Right forelimb (tissue), 1 donor: Measurements from ENCODE around the gene SCAMP4.
A peak's percentile ranks its signal among the peaks of the same experiment; 100 is the strongest.
"Not testable (repeated sequence)": the region's sequence is repeated elsewhere in the genome, so short reads cannot be mapped to it uniquely, and the experiment has no call there.

Experiments used
- DNase-seq: peaks from one replicate; pipeline ENCODE4 v3.0.0-alpha.2; 2018

Gene SCAMP4

GRCh38 chr19:1884291-1884718 lies 20.9 kb upstream of the SCAMP4 start:
- DNase-seq: no peak

GRCh38 chr19:1884719-1885334 lies 20.4 kb upstream of the SCAMP4 start:
- DNase-seq: no peak

- peak; percentile 97 for DNase-seq
Measured at GRCh38 chr19:1885398-1886119, 19.6 kb upstream of the SCAMP4 start, which contains the start of gene ABHD17A. Gene ABHD17A, minus strand, starts transcription at chr19:1885496. Its CDS starts 3,930 bp downstream, at chr19:1881566.

GRCh38 chr19:1886360-1886759 lies 18.8 kb upstream of the SCAMP4 start:
- not testable (repeated sequence) for DNase-seq

GRCh38 chr19:1888385-1888784 lies 16.8 kb upstream of the SCAMP4 start:
- DNase-seq: no peak

- DNase-seq: no peak
Measured at GRCh38 chr19:1889907-1890306, 15.3 kb upstream of the SCAMP4 start.

GRCh38 chr19:1893791-1894190 lies 11.4 kb upstream of the SCAMP4 start:
- DNase-seq: no peak

GRCh38 chr19:1896508-1896907 lies 8.7 kb upstream of the SCAMP4 start:
- no peak for DNase-seq

GRCh38 chr19:1901940-1902404 lies 3.2 kb upstream of the SCAMP4 start:
- no peak for DNase-seq

GRCh38 chr19:1902923-1903322 lies 2.3 kb upstream of the SCAMP4 start:
- DNase-seq: no peak

- DNase-seq: no peak
Measured at GRCh38 chr19:1904860-1905109, 414 bp upstream of the SCAMP4 start.

- no peak for DNase-seq
Measured at GRCh38 chr19:1905863-1906375, 720 bp downstream of the SCAMP4 start.

GRCh38 chr19:1906985-1907562 lies 1.9 kb downstream of the SCAMP4 start:
- no peak for DNase-seq

GRCh38 chr19:1907563-1908363 lies 2.6 kb downstream of the SCAMP4 start:
- no peak for DNase-seq

- DNase-seq: no peak
Measured at GRCh38 chr19:1908364-1908678, 3.1 kb downstream of the SCAMP4 start.

- no peak for DNase-seq
Measured at GRCh38 chr19:1909761-1910080, 4.5 kb downstream of the SCAMP4 start.

- DNase-seq: no peak
Measured at GRCh38 chr19:1910177-1910576, 5.0 kb downstream of the SCAMP4 start.

- DNase-seq: no peak
Measured at GRCh38 chr19:1911098-1911497, 5.9 kb downstream of the SCAMP4 start.

- no peak for DNase-seq
Measured at GRCh38 chr19:1911995-1912394, 6.8 kb downstream of the SCAMP4 start.

GRCh38 chr19:1912760-1913505 lies 7.7 kb downstream of the SCAMP4 start:
- no peak for DNase-seq

GRCh38 chr19:1913781-1914577 lies 8.8 kb downstream of the SCAMP4 start:
- no peak for DNase-seq

- DNase-seq: no peak
Measured at GRCh38 chr19:1914826-1915341, 9.7 kb downstream of the SCAMP4 start.
